Activated B cell treated with CpG ODN at 0.5 μM for 24 hours (primary cell): ENCODE results near the gene CSNK2A2. TPM values are rescaled to one million over a fixed set of nuclear protein-coding genes. Genes with fewer than 3 reads are reported as not detected.

Experiments
- ATAC-seq: fragments of 200-7000 bp; cut with Tn5 transposase; one replicate; pipeline ENCODE4 v1.10.0; 2021; ENCODE audit warnings: low read depth, mild to moderate bottlenecking, moderate library complexity
- CTCF ChIA-PET: fragments of 350-600 bp; sonication (Branson Sonifier 250); formaldehyde crosslinking; loops from one replicate; lab custom pipeline; 2021; ENCODE audit warnings: antibody characterized with exemption; lab: Charles Lee
- POLR2A ChIA-PET: fragments of 350-600 bp; sonication (Branson Sonifier 250); formaldehyde crosslinking; loops from one replicate; lab custom pipeline; 2021; ENCODE audit warnings: antibody characterized with exemption; lab: Charles Lee
- DNase-seq: peaks from one replicate; pipeline ENCODE4 v3.0.0; 2022
- H3K27ac Mint-ChIP-seq: one replicate; pipeline ENCODE4 v1.8.0; 2020; ENCODE audit warnings: mixed read lengths
- H3K27me3 Mint-ChIP-seq: one replicate; pipeline ENCODE4 v1.8.0; 2021; ENCODE audit warnings: mixed read lengths
- H3K36me3 Mint-ChIP-seq: one replicate; pipeline ENCODE4 v1.8.0; 2021; ENCODE audit warnings: low read depth, mixed read lengths
- H3K4me1 Mint-ChIP-seq: one replicate; pipeline ENCODE4 v1.8.0; 2021; ENCODE audit warnings: mixed read lengths
- H3K4me3 Mint-ChIP-seq: one replicate; pipeline ENCODE4 v1.8.0; 2020; ENCODE audit warnings: mild to moderate bottlenecking, mixed read lengths
- H3K9me3 Mint-ChIP-seq: one replicate; pipeline ENCODE4 v1.8.0; 2020; ENCODE audit warnings: mixed read lengths
- CTCF ChIP-seq: fragments of 200-600 bp; IDR thresholded peaks from one replicate; pipeline ENCODE4 v1.8.0; 2022; ENCODE audit warnings: antibody characterized with exemption, mild to moderate bottlenecking
- intact Hi-C: fragments of 100-400 bp; cut with micrococcal nuclease; formaldehyde crosslinking; loops from one replicate; pipeline ENCODE4 v1.15.1; 2024
- total RNA-seq: library from RNA; stranded (reverse); gene quantifications from 2 replicates; pipeline ENCODE4 v1.2.3, GENCODE V29; 2022

CSNK2A2 gene
- total RNA-seq, 1 donor from 2014 or later: 85.5 TPM

GRCh38 chr16:58211245-58211644 is 13.3 kb upstream of the CSNK2A2 start:
- no peak for TF ChIP-seq CTCF
- DNase-seq (no peak), ATAC-seq (no peak)
- Mint-ChIP-seq H3K9me3 (no peaks in the 10 kb centered on the region), H3K27ac (no peak overlapping the region), H3K4me1 (peaks cover 34% of the 10 kb centered on the region), H3K27me3 (peaks cover 2% of the 10 kb centered on the region), H3K4me3 (no peak overlapping the region), H3K36me3 (no peaks in the 10 kb centered on the region)
- ChIA-PET POLR2A (no interaction called here), CTCF (no interaction called here)
- intact Hi-C loops: no loop called here

GRCh38 chr16:58205276-58206036 is 7.5 kb upstream of the CSNK2A2 start:
- no peaks in the 10 kb centered on the region for H3K36me3 Mint-ChIP-seq
- POLR2A ChIA-PET: no interaction called here
- H3K4me1 Mint-ChIP-seq: no peaks in the 10 kb centered on the region
- DNase-seq (no peak), ATAC-seq (no peak)
- no peaks in the 10 kb centered on the region for H3K9me3 Mint-ChIP-seq
- peaks cover 8% of the 10 kb centered on the region for H3K27me3 Mint-ChIP-seq
- no peak for TF ChIP-seq CTCF
- intact Hi-C loops: no loop called here
- no peak overlapping the region for H3K27ac Mint-ChIP-seq
- CTCF ChIA-PET: no interaction called here
- no peak overlapping the region for H3K4me3 Mint-ChIP-seq

- ATAC-seq (no peak), DNase-seq (no peak)
- ChIA-PET POLR2A (no interaction called here), CTCF (no interaction called here)
- H3K9me3 Mint-ChIP-seq: no peaks in the 10 kb centered on the region
- no peak overlapping the region for H3K4me3 Mint-ChIP-seq
- peaks cover 8% of the 10 kb centered on the region for H3K27me3 Mint-ChIP-seq
- no peak overlapping the region for H3K27ac Mint-ChIP-seq
- H3K4me1 Mint-ChIP-seq: peaks cover 14% of the 10 kb centered on the region
- intact Hi-C loops: no loop called here
- TF ChIP-seq CTCF: no peak
- peaks cover 10% of the 10 kb centered on the region for H3K36me3 Mint-ChIP-seq
Measured at GRCh38 chr16:58201163-58201562, 3.3 kb upstream of the CSNK2A2 start.

- no peak for TF ChIP-seq CTCF
- CTCF ChIA-PET: no interaction called here
- H3K4me1 Mint-ChIP-seq: peaks cover 23% of the 10 kb centered on the region
- H3K27me3 Mint-ChIP-seq: peaks cover 5% of the 10 kb centered on the region
- POLR2A ChIA-PET: no interaction called here
- H3K4me3 Mint-ChIP-seq: no peak overlapping the region
- intact Hi-C loops: no loop called here
- DNase-seq: no peak
- no peak for ATAC-seq
- no peak overlapping the region for H3K27ac Mint-ChIP-seq
- H3K36me3 Mint-ChIP-seq: peaks cover 20% of the 10 kb centered on the region
- no peaks in the 10 kb centered on the region for H3K9me3 Mint-ChIP-seq
Measured at GRCh38 chr16:58200004-58200797, 2.3 kb upstream of the CSNK2A2 start.
